Fibroblast of pulmonary artery (primary cell): ENCODE data around the gene SREBF2.

ENCODE experiments used
- DNase-seq: peaks from one replicate; pipeline ENCODE4 v3.0.0-alpha.2; 2010; ENCODE audit warnings: low read depth
- H3K4me3 ChIP-seq: replicated peaks from 2 replicates; pipeline ENCODE4 v1.5.1; 2011; ENCODE audit warnings: low read depth, mild to moderate bottlenecking, control low read depth, low read length, moderate library complexity
- TF ChIP-seq, protein P1 (sequence below): IDR thresholded peaks from 2 replicates; pipeline ENCODE4 v1.5.1; 2011; ENCODE audit warnings: mild to moderate bottlenecking, control low read depth, low read length, inconsistent platforms; ENCODE audit errors: missing control alignments

Gene SREBF2

DNA sequence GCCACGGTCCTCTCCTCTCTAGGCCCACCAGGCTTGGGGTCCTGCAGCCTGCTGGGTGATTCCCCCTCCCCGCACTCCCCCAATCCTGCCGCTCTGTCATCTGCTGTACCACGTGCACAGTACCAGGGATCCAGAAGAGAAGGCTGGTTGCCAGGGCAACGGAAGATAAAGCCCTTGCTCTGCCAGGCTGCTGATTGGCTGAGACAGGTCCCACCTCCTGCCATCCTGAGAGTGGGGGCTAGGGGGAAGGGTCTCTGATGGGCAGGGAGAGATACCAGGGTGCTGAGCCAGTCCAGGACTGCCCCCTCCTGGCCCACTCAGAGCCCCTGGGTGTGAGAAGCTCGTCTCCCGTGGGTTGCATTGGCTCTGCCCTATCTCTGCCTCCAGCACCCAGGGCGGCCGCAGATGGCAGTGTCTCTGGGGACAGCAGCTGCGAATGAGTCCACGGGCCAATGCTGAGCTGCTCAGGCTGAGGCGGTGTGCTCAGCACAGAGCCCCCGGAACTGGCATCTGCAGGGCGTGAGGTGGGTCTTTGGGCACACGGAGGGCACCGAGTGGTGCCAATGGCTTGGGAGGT lies 119.1 kb downstream of the SREBF2 start, which contains the start of gene SMIM45:
Gene SMIM45 (plus strand): TSS at position 253 of the 577 bp plus-strand sequence.
- no peak within 1 kb of the TSS for H3K4me3 ChIP-seq
- TF ChIP-seq, protein P1, sequence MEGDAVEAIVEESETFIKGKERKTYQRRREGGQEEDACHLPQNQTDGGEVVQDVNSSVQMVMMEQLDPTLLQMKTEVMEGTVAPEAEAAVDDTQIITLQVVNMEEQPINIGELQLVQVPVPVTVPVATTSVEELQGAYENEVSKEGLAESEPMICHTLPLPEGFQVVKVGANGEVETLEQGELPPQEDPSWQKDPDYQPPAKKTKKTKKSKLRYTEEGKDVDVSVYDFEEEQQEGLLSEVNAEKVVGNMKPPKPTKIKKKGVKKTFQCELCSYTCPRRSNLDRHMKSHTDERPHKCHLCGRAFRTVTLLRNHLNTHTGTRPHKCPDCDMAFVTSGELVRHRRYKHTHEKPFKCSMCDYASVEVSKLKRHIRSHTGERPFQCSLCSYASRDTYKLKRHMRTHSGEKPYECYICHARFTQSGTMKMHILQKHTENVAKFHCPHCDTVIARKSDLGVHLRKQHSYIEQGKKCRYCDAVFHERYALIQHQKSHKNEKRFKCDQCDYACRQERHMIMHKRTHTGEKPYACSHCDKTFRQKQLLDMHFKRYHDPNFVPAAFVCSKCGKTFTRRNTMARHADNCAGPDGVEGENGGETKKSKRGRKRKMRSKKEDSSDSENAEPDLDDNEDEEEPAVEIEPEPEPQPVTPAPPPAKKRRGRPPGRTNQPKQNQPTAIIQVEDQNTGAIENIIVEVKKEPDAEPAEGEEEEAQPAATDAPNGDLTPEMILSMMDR = no peak
- DNase-seq = peak; percentile 10

DNA sequence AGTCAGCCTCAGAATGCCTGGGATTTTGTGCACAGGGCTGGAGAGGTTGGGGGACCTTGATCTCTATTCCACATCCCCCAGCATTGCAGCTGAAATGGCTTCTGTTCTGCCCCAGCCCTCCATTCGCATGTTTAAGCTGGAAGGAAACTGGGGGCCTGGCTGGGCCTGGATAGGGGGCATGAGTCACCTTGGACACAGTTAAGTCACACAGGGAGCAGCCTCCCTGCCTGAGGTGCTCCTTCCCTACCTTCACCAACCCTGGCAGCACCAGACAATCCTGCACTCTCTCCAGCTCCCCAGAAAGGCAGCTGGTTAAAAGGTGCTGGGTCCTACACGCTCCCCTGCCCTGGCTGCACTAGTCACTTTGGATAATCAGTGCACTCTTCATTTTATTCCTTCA lies 119.8 kb downstream of the SREBF2 start:
- no peak overlapping the region for H3K4me3 ChIP-seq
- TF ChIP-seq, protein P1 = no peak
- DNase-seq = no peak
